Common myeloid progenitor, CD34-positive (primary cell): ENCODE data around the gene HIF1AN.

Experiments used
- CTCF ChIA-PET: fragments of 350-600 bp; sonication (Branson Sonifier 250); formaldehyde crosslinking; loops from one replicate; lab custom pipeline; 2021; ENCODE audit warnings: antibody characterized with exemption; lab: Charles Lee
- POLR2A ChIA-PET: fragments of 350-600 bp; sonication (Branson Sonifier 250); formaldehyde crosslinking; loops from one replicate; lab custom pipeline; 2021; ENCODE audit warnings: antibody characterized with exemption; lab: Charles Lee
- DNase-seq, 3 donors: peaks; one replicate each; pipeline versions ENCODE4 v3.0.0 to v3.0.0-alpha.2; 2013
- H3K27ac ChIP-seq, 2 experiments: 1 replicate in 1 of 2; 2 replicates in 1 of 2; pipeline ENCODE4 v1.7.0; 2013; ENCODE audit warnings: inconsistent platforms in 2 of 2, low read length in 2 of 2, mild to moderate bottlenecking in 2 of 2, low read depth in 1 of 2, moderate library complexity in 1 of 2; ENCODE audit not compliant: severe bottlenecking in 2 of 2, insufficient read depth in 1 of 2, poor library complexity in 1 of 2
- H3K27me3 ChIP-seq, 5 experiments: replicated peaks in 2 of 5; 1 replicate in 3 of 5; 2 replicates in 2 of 5; pipeline versions ENCODE4 v1.6.1 to v1.7.0; 2013; ENCODE audit warnings: low read length in 4 of 5, mild to moderate bottlenecking in 2 of 5, moderate library complexity in 2 of 5, inconsistent platforms in 1 of 5; ENCODE audit not compliant: insufficient read depth in 5 of 5, control insufficient read depth in 4 of 5
- H3K36me3 ChIP-seq, 4 experiments: 1 replicate in 2 of 4; 2 replicates in 2 of 4; pipeline versions ENCODE4 v1.6.1 to v1.7.0; 2013; ENCODE audit warnings: low read length in 3 of 4, control low read depth in 1 of 4, mild to moderate bottlenecking in 1 of 4; ENCODE audit not compliant: control insufficient read depth in 4 of 4, insufficient read depth in 4 of 4
- H3K4me1 ChIP-seq, 4 experiments: 1 replicate in 3 of 4; 2 replicates in 1 of 4; pipeline versions ENCODE4 v1.6.1 to v1.7.1; 2013; ENCODE audit warnings: low read length in 3 of 4, mild to moderate bottlenecking in 3 of 4, control low read depth in 1 of 4, inconsistent platforms in 1 of 4, moderate library complexity in 1 of 4; ENCODE audit not compliant: control insufficient read depth in 4 of 4, insufficient read depth in 4 of 4; ENCODE audit errors: control extremely low read depth in 1 of 4
- H3K4me3 ChIP-seq, 7 experiments: 1 replicate in 4 of 7; 2 replicates in 3 of 7; pipeline versions ENCODE4 v1.5.1 to v1.7.0; 2013; ENCODE audit warnings: mild to moderate bottlenecking in 7 of 7, low read length in 6 of 7, moderate library complexity in 6 of 7, inconsistent platforms in 2 of 7, low read depth in 2 of 7, control low read depth in 1 of 7; ENCODE audit not compliant: insufficient read depth in 4 of 7, control insufficient read depth in 1 of 7; ENCODE audit errors: extremely low read depth in 1 of 7
- H3K9me3 ChIP-seq, 5 experiments: 1 replicate in 4 of 5; 2 replicates in 1 of 5; pipeline versions ENCODE4 v1.6.1 to v1.7.1; 2013; ENCODE audit warnings: low read length in 4 of 5, mild to moderate bottlenecking in 2 of 5, inconsistent platforms in 1 of 5, low read depth in 1 of 5, moderate library complexity in 1 of 5; ENCODE audit not compliant: control insufficient read depth in 4 of 5, insufficient read depth in 2 of 5; ENCODE audit errors: control extremely low read depth in 1 of 5
- WGBS: methylation state at CpG from one replicate; pipeline ENCODE4 v1.1.5; 2013; ENCODE audit not compliant: insufficient coverage; 5-methylcytosine and 5-hydroxymethylcytosine counted together

HIF1AN gene

GRCh38 chr10:100537475-100537874 lies 1.7 kb downstream of the HIF1AN start:
- POLR2A ChIA-PET: no interaction called here
- WGBS: 100% methylated on average over 3 of the region's 4 CpGs
- Histone ChIP-seq H3K36me3 (peaks cover 10 to 37% (median 29%) of the 10 kb centered on the region in 4 experiments), H3K4me3 (no peak overlapping the region), H3K27ac (no peak overlapping the region), H3K9me3 (no peaks in the 10 kb centered on the region), H3K4me1 (peaks cover 7 to 19% (median 15%) of the 10 kb centered on the region in 4 experiments), H3K27me3 (no peaks in the 10 kb centered on the region)
- DNase-seq: no peak
- CTCF ChIA-PET: interaction anchor here (0.7 to 2.1 kb wide), 3 partner anchors 15 to 206 kb away, joined by 3 to 5 read pairs (median 3); no protein-coding TSS in a partner anchor

GRCh38 chr10:100544950-100545349 lies 9.2 kb downstream of the HIF1AN start:
- WGBS: 100% methylated on average over 1 of the region's 5 CpGs

GRCh38 chr10:100551196-100551595 lies 15.5 kb downstream of the HIF1AN start:
- no peaks in the 10 kb centered on the region for H3K9me3 ChIP-seq
- no peaks in the 10 kb centered on the region for H3K27me3 ChIP-seq
- H3K27ac ChIP-seq: no peak overlapping the region
- ChIA-PET POLR2A (interaction anchor here (0.8 kb wide), 1 partner anchor 26 kb away, joined by 3 read pairs; no protein-coding TSS in a partner anchor), CTCF (interaction anchor here (0.6 to 4.2 kb wide), 3 partner anchors 10 to 430 kb away, joined by 3 to 23 read pairs (median 3); no protein-coding TSS in a partner anchor)
- H3K4me1 ChIP-seq: no peaks in the 10 kb centered on the region
- peaks cover 17 to 66% (median 39%) of the 10 kb centered on the region in 4 experiments for H3K36me3 ChIP-seq
- 63% methylated on average over 4 of the region's 4 CpGs for WGBS
- no peak overlapping the region for H3K4me3 ChIP-seq
- DNase-seq: no peak

More at GRCh38 chr10:100544950-100545349, 9.2 kb downstream of the HIF1AN start:
- Histone ChIP-seq H3K9me3 (no peaks in the 10 kb centered on the region), H3K36me3 (peaks cover 24 to 88% (median 61%) of the 10 kb centered on the region in 4 experiments), H3K27me3 (no peaks in the 10 kb centered on the region), H3K27ac (no peak overlapping the region), H3K4me3 (no peak overlapping the region), H3K4me1 (no peaks in the 10 kb centered on the region)
- ChIA-PET CTCF (interaction anchor here (0.5 to 2.1 kb wide), 8 partner anchors 10 to 1723 kb away, joined by 3 to 15 read pairs (median 4); partner anchors contain the start of gene HIF1AN), POLR2A (no interaction called here)
- DNase-seq: no peak

- ChIA-PET CTCF (interaction anchor here (1.3 to 4.2 kb wide), 6 partner anchors 9 to 192 kb away, joined by 3 to 23 read pairs (median 3); no protein-coding TSS in a partner anchor), POLR2A (interaction anchor here (0.8 kb wide), 1 partner anchor 27 kb away, joined by 3 read pairs; no protein-coding TSS in a partner anchor)
- 88% methylated on average over 1 of the region's 5 CpGs for WGBS
- Histone ChIP-seq H3K4me1 (no peaks in the 10 kb centered on the region), H3K27ac (no peak overlapping the region), H3K4me3 (no peak overlapping the region), H3K9me3 (no peaks in the 10 kb centered on the region), H3K27me3 (no peaks in the 10 kb centered on the region), H3K36me3 (peaks cover 17 to 68% (median 39%) of the 10 kb centered on the region in 4 experiments)
- no peak for DNase-seq
Measured at GRCh38 chr10:100551738-100552137, 16.0 kb downstream of the HIF1AN start.

GRCh38 chr10:100553929-100554328 lies 18.2 kb downstream of the HIF1AN start:
- peaks cover 9 to 49% (median 24%) of the 10 kb centered on the region in 4 experiments for H3K36me3 ChIP-seq
- no peak overlapping the region for H3K27ac ChIP-seq
- no peaks in the 10 kb centered on the region for H3K4me1 ChIP-seq
- H3K27me3 ChIP-seq: no peaks in the 10 kb centered on the region
- DNase-seq: no peak
- POLR2A ChIA-PET: no interaction called here
- no peaks in the 10 kb centered on the region for H3K9me3 ChIP-seq
- CTCF ChIA-PET: interaction anchor here (0.5 to 3.1 kb wide), 5 partner anchors 10 to 340 kb away, joined by 3 to 13 read pairs (median 3); no protein-coding TSS in a partner anchor
- no peak overlapping the region for H3K4me3 ChIP-seq
- WGBS: 100% methylated on average over 2 of the region's 3 CpGs

GRCh38 chr10:100554902-100555301 lies 19.2 kb downstream of the HIF1AN start:
- H3K27ac ChIP-seq: no peak overlapping the region
- H3K27me3 ChIP-seq: no peaks in the 10 kb centered on the region
- POLR2A ChIA-PET: no interaction called here
- no peaks in the 10 kb centered on the region for H3K9me3 ChIP-seq
- no peak overlapping the region for H3K4me3 ChIP-seq
- H3K36me3 ChIP-seq: peaks cover 4 to 39% (median 18%) of the 10 kb centered on the region in 4 experiments
- no peaks in the 10 kb centered on the region for H3K4me1 ChIP-seq
- CTCF ChIA-PET: interaction anchor here (1.3 to 3.1 kb wide), 3 partner anchors 9 to 324 kb away, joined by 6 to 13 read pairs (median 6); no protein-coding TSS in a partner anchor
- DNase-seq: no peak
- 100% methylated on average over 2 of the region's 2 CpGs for WGBS

- H3K4me1 ChIP-seq: peaks cover 0 to 15% (median 14%) of the 10 kb centered on the region in 4 experiments
- no peak overlapping the region for H3K27ac ChIP-seq
- no peaks in the 10 kb centered on the region for H3K9me3 ChIP-seq
- H3K27me3 ChIP-seq: peaks cover 0 to 42% (median 23%) of the 10 kb centered on the region in 5 experiments
- POLR2A ChIA-PET: no interaction called here
- peaks cover under 1 to 16% (median 8%) of the 10 kb centered on the region in 4 experiments for H3K36me3 ChIP-seq
- no peak for DNase-seq
- no CpG with 5 or more reads among the region's 1 CpG for WGBS
- CTCF ChIA-PET: interaction anchor here (1.0 to 9.7 kb wide), 10 partner anchors 8 to 328 kb away, joined by 3 to 68 read pairs (median 5); no protein-coding TSS in a partner anchor
- no peak overlapping the region for H3K4me3 ChIP-seq
Measured at GRCh38 chr10:100560248-100560647, 24.5 kb downstream of the HIF1AN start.
